Nephron progenitor cell (in vitro differentiated cells): Measurements from ENCODE around the gene EGFLAM.

Experiments
- DNase-seq: peaks from one replicate; pipeline ENCODE4 v3.0.0; 2021
- H3K27ac Mint-ChIP-seq: 2 replicates; pipeline ENCODE4 v1.8.0; 2021; ENCODE audit warnings: mild to moderate bottlenecking, moderate library complexity, mixed read lengths
- H3K27me3 Mint-ChIP-seq: 2 replicates; pipeline ENCODE4 v1.8.0; 2021; ENCODE audit warnings: mild to moderate bottlenecking, low read depth, mixed read lengths; ENCODE audit not compliant: poor library complexity
- H3K36me3 Mint-ChIP-seq: 2 replicates; pipeline ENCODE4 v1.8.0; 2021; ENCODE audit warnings: low read depth, mixed read lengths
- H3K4me1 Mint-ChIP-seq: 2 replicates; pipeline ENCODE4 v1.8.0; 2021; ENCODE audit warnings: mixed read lengths
- H3K4me3 Mint-ChIP-seq: 2 replicates; pipeline ENCODE4 v1.8.0; 2021; ENCODE audit warnings: mild to moderate bottlenecking, moderate library complexity, mixed read lengths
- H3K9me3 Mint-ChIP-seq: 2 replicates; pipeline ENCODE4 v1.8.0; 2021; ENCODE audit warnings: mild to moderate bottlenecking, moderate library complexity, mixed read lengths
- CTCF ChIP-seq: fragments of 200-600 bp; sonication (generic); IDR thresholded peaks from 2 replicates; pipeline ENCODE4 v1.5.0; 2021; ENCODE audit warnings: antibody characterized with exemption

The EGFLAM gene

GRCh38 chr5:38317868-38318267 is 59.5 kb downstream of the EGFLAM start:
- peaks cover 31% of the 10 kb centered on the region for H3K36me3 Mint-ChIP-seq
- H3K27me3 Mint-ChIP-seq, result peaks cover 4% of the 10 kb centered on the region
- H3K4me1 Mint-ChIP-seq, result peaks cover 10% of the 10 kb centered on the region
- TF ChIP-seq CTCF, result no peak
- no peak overlapping the region for H3K4me3 Mint-ChIP-seq
- peaks cover 18% of the 10 kb centered on the region for H3K9me3 Mint-ChIP-seq
- H3K27ac Mint-ChIP-seq, result no peak overlapping the region
- no peak for DNase-seq

- Mint-ChIP-seq H3K27ac (no peak overlapping the region), H3K27me3 (peaks cover 4% of the 10 kb centered on the region), H3K4me1 (peaks cover 17% of the 10 kb centered on the region), H3K4me3 (no peak overlapping the region), H3K36me3 (peaks cover 31% of the 10 kb centered on the region), H3K9me3 (peaks cover 18% of the 10 kb centered on the region)
- no peak for DNase-seq
- TF ChIP-seq CTCF, result no peak
These were observed 61.1 kb downstream of the EGFLAM start for GRCh38 chr5:38319491-38319890.

DNA sequence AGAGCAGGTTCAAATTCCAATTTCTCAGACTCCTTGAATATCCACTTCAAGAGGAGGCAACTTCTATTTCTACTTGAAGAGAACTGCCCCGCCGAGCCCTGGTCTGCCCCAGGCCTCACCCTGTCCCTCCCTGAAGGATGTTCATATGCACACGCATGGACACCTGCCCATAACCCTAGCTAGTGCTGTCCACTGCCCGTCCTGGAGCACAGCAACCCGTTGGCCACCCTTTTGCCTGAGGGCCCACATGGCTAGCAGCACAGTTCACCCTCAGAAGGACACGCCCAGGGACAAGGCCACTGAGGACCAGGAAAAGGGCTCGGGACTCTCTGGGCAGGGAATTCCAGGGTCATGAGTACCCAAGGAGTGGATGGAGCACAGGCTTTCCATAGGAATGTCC is 63.6 kb downstream of the EGFLAM start:
- Mint-ChIP-seq H3K27me3 (peaks cover 4% of the 10 kb centered on the region), H3K4me3 (no peak overlapping the region), H3K4me1 (peaks cover 11% of the 10 kb centered on the region), H3K36me3 (peaks cover 31% of the 10 kb centered on the region), H3K27ac (no peak overlapping the region), H3K9me3 (peaks cover 18% of the 10 kb centered on the region)
- DNase-seq, result no peak
- TF ChIP-seq CTCF, result no peak

DNA sequence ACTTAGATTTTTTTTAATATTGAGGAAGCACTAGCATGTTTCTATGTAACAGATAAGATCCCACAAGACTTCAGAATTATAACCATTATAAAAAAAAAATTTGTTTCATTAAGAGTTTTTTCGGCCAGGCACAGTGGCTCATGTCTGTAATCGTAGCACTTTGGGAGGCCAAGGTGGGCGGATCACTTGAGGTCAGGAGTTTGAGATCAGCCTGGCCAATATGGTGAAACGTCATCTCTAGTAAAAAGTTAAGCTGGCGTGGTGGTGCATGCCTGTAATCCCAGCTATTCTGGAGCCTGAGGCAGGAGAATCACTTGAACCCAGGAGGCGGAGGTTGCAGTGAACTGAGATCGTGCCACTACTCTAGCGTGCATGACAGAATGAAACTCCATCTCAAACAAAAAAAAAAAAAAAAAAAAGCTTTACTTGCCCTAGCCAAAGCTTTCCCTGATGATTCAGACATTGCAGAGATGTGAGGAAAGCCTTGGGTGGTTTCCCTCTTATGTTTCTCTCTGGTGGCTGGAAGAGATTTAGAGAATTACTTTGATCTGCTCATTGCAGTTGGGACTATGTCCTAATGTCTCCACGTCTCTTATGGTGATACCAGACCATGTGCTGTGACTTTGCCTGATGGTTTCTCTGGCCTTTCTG is 65.4 kb downstream of the EGFLAM start:
- Mint-ChIP-seq H3K4me3 (no peak overlapping the region), H3K4me1 (peaks cover 9% of the 10 kb centered on the region), H3K27ac (peak overlapping the region; percentile 34), H3K9me3 (peaks cover 18% of the 10 kb centered on the region), H3K27me3 (peaks cover 4% of the 10 kb centered on the region), H3K36me3 (peaks cover 26% of the 10 kb centered on the region)
- DNase-seq, result no peak
- no peak for TF ChIP-seq CTCF

- peaks cover 22% of the 10 kb centered on the region for H3K9me3 Mint-ChIP-seq
- peaks cover 11% of the 10 kb centered on the region for H3K36me3 Mint-ChIP-seq
- DNase-seq, result no peak
- H3K4me1 Mint-ChIP-seq, result peaks cover 5% of the 10 kb centered on the region
- H3K27me3 Mint-ChIP-seq, result no peaks in the 10 kb centered on the region
- TF ChIP-seq CTCF, result no peak
- H3K27ac Mint-ChIP-seq, result no peak overlapping the region
- H3K4me3 Mint-ChIP-seq, result no peak overlapping the region
These were observed 70.9 kb downstream of the EGFLAM start for GRCh38 chr5:38329132-38329715.

GRCh38 chr5:38330207-38330606 is 71.8 kb downstream of the EGFLAM start:
- Mint-ChIP-seq H3K9me3 (peaks cover 22% of the 10 kb centered on the region), H3K27ac (no peak overlapping the region), H3K27me3 (no peaks in the 10 kb centered on the region), H3K4me1 (no peaks in the 10 kb centered on the region), H3K36me3 (peaks cover 11% of the 10 kb centered on the region), H3K4me3 (no peak overlapping the region)
- no peak for DNase-seq
- no peak for TF ChIP-seq CTCF
